NCI-H1930 (cell line): Measurements from ENCODE around the gene TEKT4.
"Not testable (repeated sequence)": the region's sequence is repeated elsewhere in the genome, so short reads cannot be mapped to it uniquely, and the experiment has no call there.

Source experiments
- DNase-seq, 2 experiments: peaks; one replicate each; lab custom pipeline; 2025; lab: John Stamatoyannopoulos, UW

Gene TEKT4, protein sequence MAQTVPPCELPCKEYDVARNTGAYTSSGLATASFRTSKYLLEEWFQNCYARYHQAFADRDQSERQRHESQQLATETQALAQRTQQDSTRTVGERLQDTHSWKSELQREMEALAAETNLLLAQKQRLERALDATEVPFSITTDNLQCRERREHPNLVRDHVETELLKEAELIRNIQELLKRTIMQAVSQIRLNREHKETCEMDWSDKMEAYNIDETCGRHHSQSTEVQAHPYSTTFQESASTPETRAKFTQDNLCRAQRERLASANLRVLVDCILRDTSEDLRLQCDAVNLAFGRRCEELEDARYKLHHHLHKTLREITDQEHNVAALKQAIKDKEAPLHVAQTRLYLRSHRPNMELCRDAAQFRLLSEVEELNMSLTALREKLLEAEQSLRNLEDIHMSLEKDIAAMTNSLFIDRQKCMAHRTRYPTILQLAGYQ

DNA sequence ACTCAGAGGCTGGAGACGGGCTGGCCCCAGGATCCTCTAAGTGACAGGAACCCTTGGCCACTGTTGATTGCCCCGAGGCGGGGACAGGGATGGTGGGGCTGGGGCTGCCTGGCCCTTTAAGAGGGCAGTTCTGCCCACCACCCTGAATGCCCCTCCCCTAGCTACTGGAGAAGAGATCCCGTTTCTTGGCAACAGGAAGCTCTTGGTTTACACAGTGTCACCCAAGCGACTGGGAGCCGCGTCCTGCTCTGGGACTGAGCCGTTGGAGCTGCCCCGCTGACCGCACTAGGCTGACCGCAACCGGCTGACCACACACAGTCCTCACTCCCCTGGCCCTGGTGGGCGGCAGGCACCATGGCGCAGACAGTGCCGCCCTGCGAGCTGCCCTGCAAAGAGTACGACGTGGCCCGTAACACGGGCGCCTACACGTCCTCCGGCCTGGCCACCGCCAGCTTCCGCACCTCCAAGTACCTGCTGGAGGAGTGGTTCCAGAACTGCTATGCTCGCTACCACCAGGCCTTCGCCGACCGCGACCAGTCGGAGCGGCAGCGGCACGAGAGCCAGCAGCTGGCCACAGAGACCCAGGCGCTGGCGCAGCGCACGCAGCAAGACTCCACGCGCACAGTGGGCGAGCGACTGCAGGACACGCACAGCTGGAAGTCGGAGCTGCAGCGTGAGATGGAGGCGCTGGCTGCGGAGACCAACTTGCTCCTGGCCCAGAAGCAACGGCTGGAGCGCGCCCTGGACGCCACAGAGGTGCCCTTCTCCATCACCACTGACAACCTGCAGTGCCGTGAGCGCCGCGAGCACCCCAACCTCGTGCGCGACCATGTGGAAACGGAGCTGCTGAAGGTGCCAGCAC lies at the start of gene TEKT4:
Gene TEKT4 (plus strand): TSS at position 205 of the 862 bp plus-strand sequence. CDS start 150 bp downstream, at position 355.
- peak; percentile 58 to 62 for DNase-seq

DNA sequence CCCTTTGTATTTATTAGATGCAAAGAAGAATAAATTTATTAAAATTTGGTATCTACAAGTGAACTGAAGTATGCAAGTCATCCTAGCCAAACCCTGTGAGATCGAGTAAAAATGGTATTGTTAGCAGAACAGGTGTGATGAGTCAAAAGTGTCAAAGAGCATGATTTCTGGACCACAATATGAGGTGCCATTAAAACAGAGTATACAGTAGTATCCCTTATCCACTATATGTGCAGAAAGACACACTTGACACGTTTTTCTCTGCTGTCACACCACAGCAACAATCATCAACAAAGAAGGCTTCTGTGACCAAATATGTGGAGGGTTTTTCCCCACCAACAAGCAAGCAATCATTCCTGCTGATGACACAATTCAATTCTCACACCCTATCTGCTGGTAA lies 32.0 kb upstream of the TEKT4 start:
- DNase-seq, result not testable (repeated sequence)

DNA sequence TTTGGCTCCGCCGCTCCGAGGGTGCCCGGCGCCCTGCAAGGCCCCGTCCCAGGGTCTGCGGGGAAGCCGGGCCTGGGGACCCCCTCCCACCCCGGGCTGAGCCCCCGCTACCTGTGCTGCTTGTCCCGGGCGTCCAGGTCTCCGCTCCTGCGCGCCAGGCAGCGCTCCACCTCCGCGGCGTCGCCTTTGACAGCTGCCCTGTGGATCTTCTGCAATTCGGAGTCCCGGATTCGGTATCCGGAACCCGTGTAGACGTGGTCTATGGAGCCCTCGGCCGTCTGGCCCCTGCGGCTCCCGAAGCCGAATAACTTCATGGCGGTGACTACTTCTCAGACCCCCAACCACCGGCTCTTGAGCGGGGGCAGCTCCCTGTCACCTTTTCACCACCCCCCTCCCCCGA lies 14.4 kb upstream of the TEKT4 start:
- DNase-seq, result not testable (repeated sequence)

DNA sequence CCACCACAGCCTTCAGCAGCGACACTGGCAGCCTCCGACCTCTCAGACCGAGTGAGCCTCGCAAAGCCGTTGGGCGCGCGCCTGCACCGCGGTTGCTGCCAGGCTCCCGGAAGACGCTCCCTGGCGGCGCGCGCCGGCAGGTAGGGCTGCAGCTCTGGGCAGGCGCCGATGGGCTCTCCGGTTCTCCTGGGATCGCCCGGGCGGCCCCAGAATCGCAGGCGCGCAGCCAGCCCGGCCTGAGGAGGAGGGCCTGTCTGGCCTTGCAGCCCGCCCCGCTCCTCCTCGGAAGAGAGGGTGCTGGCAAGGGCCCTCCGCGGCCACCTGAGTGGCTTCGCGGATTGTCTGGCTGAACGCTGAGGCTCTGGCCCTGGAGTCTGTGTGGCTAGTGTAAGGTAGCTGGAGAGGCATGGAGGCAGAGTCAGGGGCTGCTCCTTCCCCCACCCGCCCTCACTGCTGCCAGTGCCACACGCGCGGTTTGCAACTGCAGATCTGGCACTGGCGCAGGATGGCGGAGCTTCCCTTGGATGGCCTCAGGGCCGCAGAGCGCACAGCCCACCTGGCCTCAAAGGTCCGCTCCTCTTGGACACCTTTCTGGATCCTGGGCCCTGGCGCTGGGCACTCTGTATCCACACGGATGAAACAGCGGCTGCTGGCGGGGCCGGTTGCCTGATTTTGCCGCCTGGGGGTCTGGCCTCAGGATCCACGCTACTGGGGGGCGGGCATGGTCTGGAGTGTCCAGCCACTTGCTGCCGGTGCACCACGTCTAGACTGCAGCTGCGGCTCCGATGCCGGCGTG lies 13.7 kb upstream of the TEKT4 start:
- DNase-seq, result peak; percentile 31 to 61

DNA sequence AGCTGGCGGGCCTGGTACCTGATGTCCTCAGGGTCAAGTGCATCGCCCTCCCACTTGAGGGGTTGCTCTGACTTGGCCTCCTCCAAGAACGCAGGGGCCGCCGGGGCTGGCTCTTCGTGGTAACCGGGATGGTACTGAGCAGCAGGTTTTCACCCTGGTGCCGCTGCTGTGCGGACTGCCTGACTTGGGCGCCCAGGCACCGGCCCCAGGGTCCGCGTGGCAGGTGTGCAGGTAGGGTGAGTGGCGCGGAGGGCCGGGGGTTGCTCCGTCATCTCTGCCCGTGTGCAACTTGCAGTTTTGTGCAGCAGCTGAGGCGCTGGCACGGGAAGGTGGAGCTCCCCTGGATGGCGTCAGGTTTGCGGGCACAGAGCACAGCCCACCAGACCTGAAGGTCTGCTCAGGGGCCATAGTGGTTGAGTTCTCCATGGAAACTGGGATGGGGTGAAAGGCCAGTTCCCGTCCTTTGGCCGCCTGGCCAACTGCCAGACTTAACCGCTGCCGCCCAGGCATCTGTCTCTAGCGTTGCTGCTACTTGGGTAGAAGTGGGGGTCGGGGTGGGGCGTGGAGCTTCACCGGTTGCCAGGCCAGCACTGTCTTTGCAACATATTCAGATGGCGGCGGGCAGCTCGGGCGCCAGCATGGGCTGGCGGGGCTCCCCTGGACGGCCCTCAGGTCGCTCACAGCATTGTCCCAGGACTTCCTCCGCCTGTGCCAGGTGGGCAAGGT lies 12.9 kb upstream of the TEKT4 start:
- not testable (repeated sequence) for DNase-seq

DNA sequence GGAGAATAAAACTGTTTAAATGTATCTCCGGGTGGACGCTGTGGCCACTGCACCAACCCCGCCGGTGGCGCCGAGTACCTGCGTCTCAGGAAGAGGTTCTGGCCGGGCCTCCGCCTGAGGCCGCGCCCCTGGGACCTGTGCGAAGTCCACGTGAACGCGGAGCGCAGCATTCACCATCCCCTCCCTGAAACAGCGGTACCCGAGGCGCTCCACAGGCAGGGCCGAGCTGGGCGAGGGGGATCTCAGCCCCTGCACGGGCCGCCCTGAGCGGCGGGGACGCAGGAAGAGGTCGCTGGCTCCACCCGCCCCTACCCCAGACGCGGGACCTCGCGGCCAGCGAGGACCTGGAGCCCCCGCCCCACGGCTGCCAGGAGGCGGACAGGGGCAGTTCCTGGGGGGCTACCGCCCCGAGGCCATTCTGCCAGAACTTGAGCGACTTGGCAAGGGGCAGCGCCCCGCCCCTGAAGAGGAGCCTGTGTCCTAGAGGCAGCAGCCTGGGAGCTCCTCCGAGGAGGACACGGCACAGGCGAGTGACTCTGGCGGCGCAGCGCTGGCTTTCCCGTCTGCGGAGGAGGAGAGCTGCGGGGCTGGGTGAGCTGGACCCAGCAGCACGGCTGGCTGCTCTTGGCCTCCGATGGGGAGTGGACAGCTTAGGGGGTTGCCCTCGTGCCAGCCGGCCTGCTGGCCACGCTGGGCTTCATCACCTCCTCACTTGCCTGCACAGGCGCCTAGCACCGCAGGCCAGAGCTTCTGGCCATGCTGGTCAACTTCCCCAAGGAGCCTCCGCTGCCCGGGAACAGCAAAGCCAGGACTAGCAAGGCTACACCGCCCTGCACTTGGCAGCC lies 9.7 kb upstream of the TEKT4 start:
- DNase-seq, result peak in 1 of 2 experiments; percentile 14

DNA sequence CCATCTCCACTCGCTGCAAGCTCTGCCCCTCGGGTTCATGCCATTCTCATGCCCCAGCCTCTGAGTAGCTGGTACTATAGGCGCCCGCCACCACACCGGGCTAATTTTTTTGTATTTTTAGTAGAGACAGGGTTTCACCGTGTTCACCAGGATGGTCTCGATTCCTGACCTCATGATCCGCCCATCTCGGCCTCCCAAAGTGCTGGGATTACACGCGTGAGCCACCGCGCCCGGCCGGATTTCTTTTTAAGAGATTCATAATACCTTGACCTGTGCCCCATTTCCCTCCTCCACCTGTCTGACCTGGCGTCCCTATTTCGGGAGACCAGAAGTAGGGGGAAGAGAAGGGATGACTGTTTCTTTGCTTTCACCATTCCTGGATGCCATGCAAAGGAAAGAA lies 8.3 kb upstream of the TEKT4 start:
- not testable (repeated sequence) for DNase-seq

DNA sequence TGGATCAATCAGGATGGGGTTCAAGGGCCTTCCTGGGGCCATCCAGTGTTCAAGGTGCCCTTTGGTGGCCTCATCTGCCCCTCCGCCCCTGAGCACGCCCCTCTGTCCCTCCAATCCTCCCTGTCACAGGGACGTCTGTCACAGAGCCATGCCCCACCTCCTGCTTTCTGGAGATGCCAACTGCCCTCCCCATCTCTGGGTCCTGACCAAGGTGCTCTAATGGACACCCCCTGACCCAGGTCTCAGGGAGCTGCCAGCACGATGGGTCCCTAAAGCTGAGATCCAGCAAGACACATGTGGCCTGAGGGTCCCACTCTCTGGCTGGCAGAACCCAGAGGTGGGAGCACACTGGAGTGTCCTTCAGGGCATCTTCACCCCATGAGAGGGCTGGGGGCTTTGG lies 2.1 kb upstream of the TEKT4 start:
- DNase-seq, result no peak

DNA sequence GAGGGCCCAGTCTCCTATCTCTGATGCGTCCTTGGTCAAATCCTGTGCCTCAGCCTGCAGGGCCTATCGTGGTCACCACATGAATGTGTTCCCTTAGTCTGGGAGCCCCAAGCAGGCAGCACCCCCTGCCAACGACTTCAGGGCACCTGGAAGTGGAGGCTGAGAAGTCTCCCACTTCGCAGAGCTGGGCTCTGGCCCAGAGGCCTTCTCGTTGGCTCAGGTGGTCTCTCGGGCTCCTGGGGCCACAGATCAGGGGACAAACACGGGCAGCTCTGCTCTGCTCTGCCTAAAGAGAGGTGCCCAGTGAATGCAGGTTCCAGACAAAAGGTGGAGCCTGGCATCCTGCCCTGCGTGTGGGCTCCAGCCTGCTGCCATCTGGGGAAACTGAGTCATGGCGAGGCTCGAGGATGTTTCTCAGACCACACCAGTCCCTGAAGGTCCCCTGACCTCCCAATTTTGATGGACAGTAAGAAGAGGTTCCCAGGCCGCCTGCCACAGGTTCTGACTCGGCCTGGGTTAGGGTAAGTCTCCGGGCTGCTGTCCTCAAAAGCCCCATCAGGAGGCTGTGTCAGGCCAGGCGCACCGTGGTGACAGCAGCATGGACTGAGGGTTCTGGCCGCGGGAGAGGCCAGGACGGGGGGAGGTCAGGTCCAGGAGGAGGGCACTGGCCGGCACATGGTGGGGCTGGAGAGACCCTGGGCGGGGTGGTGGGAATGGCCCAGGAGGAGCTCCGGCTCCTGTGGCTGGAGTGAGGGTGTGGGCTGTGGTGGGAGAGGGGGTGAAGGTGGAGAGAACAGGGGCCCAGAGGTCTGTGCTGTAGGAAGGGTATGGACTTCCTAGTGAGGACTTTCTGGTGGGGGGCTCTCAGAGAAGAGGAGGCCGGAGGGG lies 1.4 kb upstream of the TEKT4 start:
- no peak for DNase-seq

DNA sequence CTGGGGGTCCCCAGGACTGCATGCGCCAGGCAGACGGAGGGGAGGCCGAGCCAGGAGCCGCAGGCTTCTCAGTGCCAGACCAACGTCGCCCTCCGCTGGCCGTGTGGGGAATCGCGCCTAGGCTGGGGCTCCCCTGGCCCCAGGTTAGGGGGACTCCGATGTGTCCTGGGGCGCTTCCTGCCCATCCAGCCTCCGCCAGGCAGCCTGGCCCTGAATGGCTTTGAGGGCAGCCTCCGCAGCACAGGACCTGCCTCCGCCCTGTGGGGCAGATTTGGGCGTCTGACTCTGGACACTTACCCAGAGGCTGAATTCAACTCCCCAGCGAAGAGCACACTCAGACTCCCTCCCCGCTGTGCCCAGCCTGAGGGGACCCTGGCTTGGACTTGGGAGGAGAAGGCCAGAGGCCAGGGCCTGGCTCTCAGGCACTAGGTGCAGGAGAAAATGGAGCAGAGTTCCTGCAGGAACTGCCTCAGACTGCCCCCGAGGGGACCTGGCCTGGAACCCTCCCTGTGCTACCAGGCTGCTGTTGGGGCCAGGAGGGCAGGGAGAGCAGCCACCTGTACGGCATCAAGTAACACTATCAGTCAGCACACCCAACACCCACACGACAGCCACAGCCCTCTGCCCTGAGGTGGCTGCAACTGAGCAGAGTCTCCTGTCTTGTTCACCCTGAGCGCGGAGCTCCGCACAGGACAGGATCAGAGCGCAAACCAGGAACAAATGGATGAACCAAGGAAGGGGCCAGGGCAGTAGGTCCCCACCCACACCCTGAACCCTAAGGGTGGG lies 597 bp upstream of the TEKT4 start:
- peak in 1 of 2 experiments; percentile 32 for DNase-seq

DNA sequence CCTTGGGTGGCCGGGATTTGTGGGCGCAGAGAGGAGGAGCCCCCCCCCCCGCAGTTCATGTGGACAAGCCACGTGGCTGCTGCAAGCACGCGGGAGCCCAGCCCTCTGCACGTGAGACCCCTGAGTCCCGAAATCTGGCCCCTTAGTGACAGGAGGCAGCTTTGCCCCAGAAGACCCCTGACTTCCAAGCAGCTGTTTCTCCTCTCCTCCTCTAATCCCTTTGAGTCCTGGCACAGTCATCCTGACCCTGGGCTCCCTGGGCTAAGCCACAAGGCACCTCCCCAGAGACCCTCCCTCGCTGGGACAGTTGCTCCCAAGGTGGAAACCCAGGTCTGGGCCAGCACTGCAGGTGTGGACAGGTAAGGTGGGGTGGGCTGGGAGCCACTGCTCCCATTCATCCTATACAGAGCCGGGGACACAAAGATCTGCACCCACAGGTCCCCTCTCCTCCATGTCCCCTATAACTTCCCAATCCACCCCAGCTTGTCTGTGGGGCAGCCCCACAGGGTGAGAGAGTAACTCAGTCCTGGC lies 923 bp downstream of the TEKT4 start:
- no peak for DNase-seq

DNA sequence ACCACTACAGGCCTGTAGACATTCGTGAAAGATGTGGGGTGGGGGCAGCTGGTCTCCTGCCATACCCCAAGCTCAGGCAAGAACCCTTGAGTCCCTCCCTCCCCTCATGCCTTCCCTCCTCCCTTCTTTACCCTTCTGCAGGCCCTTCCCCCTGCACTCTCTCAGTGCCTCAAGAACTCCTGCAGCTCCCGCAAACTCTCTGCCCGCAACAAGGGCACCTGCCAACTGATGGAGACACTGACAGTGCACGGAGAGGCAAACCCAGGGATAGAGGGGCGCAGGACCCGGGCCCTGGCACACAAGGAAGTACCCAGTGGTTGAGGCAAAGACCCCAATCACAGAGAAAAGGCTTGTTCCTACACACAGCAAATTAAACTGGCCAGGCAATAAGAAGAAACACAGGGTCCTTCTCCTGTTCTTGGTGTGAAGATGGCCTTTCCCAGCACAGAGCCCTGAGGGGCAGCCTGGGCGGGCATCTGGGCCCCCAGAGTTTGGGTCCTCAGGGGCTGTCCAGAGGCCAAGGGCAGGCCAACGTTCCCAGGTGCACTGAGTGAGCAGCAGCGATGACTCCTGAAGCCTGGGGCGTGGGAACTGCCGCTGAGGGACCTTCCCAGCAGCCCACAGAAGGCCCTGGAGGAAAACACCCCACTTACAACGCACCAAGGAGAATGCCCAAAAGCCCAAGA lies 1.6 kb downstream of the TEKT4 start:
- DNase-seq, result no peak

DNA sequence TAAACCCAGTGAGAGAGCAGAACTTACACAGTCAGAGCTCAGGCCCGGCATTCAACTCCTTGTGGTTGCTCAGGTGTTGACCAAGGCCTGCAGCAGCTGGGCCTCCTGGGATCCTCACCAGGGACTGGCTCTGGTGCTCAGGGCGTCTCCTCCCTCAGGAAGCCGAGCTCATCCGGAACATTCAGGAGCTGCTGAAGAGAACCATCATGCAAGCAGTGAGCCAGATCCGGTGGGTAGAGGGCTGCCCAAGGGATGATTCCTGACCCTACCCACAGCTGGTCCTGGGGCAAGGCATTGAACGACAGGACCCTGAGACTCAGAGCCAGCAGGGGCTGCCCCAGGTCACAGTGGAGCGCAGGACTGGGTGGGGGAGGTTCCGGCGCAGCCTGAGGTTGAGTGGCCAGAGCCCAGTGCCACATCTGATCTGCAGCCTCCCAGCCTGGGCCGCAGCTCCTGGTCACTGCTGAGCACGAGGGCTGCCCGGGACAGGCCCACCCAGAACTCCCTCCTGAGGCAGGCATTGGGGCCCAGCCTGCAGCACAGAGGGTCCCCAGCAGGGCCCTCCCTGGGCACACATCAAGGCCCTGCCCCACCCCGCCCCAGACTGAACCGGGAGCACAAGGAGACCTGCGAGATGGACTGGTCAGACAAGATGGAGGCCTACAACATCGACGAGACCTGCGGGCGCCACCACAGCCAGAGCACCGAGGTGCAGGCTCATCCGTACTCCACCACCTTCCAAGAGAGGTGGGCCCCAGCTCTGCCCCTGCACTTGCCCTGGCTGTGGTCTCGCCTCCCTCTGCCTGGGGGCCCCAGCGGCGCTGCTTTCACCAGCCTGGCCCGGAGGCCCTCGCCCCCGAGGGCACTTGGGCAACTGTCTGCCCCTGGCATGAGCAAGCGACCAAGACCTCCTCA lies 2.4 kb downstream of the TEKT4 start:
- no peak for DNase-seq

DNA sequence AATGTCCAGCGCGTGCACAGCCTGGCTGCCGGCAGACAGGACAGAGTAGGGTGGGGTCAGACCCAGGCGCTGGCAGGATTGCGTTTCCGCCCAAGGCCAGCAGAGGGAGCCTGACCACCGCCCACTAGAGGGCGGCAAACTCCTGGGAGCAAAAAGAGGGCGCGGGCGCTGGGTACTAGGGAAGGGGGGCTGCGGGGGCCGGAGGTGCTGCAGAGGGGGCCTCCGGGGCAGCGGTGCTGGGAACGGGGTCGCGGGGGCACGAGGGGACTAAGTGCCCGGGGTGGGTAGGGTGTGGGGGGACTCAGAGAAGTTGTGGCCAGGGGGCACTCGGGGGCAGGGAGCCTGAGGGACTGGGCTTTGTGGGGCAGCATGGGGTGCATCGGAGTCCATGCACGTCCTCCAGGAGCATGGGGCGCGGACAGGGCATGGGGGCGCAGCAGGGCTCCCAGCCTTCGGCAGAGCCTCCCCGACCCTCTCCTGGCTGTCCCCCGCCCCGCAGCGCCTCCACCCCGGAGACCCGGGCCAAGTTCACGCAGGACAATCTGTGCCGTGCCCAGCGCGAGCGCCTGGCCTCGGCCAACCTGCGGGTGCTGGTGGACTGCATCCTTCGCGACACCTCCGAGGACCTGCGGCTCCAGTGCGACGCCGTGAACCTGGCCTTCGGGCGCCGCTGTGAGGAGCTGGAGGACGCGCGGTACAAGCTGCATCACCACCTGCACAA lies 3.2 kb downstream of the TEKT4 start:
- peak; percentile 56 to 74 for DNase-seq

DNA sequence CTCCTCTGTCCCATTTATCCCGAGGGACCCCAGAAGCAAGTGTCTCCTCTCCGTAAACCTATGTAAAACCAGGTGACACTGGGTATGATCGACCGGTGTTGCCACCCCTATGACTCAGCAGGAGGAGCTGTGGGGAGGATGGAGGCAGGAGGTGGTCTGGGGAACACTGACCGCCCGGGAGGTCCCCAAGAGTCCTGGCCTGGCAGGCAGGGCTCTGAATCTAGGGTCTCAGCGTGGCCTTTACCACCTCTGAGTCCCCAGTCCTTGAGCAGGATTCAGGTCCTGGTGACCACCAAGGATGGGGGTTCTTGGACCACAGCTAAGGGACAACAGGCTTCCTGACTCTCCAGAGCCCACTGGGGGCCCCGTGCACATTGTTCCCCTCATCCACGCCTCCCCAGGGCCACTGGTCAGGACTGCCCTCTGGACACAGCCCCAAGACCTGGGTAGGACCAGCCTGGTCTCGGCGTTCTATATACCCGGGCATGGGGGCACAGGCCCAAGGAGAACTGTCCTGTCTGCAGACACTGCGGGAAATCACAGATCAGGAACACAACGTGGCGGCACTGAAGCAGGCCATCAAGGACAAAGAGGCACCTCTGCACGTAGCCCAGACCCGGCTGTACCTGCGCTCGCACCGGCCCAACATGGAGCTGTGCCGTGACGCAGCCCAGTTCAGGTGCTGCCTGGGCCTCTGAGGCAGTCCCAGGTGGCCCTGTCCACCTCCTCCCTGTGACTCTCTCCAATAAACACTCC lies 4.0 kb downstream of the TEKT4 start:
- no peak for DNase-seq
